H1 (cell line): Measurements from ENCODE around the gene TTBK1.

ENCODE experiments used
- ASH2L ChIP-seq: fragments of 200-600, 300-600 bp; sonication (generic); IDR thresholded peaks from one replicate; pipeline ENCODE4 v1.7.1; 2017; ENCODE audit warnings: low read length
- CBX8 ChIP-seq: fragments of 300-800, 300-1000 bp; sonication (generic); IDR thresholded peaks from 2 replicates; pipeline ENCODE4 v1.7.1; 2016; ENCODE audit warnings: low read depth, low read length, borderline replicate concordance
- EZH2 ChIP-seq: fragments of 200-600 bp; sonication (generic); IDR thresholded peaks from 2 replicates; pipeline ENCODE4 v1.7.1; 2012; ENCODE audit warnings: low read depth, mild to moderate bottlenecking, moderate library complexity, low read length, inconsistent platforms; ENCODE audit not compliant: severe bottlenecking
- GTF2F1 ChIP-seq: IDR thresholded peaks from 2 replicates; pipeline ENCODE4 v1.6.1; 2012; ENCODE audit warnings: low read depth, low read length, improper control_type of control experiment, borderline replicate concordance
- HDAC2 ChIP-seq, 2 experiments: fragments of 300-600 bp in 1 of 2; sonication (generic) in 1 of 2; IDR thresholded peaks; 2 replicates each; pipeline ENCODE4 v1.6.1; 2011 to 2012; ENCODE audit warnings: low read depth in 2 of 2, low read length in 2 of 2, mild to moderate bottlenecking in 2 of 2, moderate library complexity in 2 of 2, borderline replicate concordance in 1 of 2, inconsistent platforms in 1 of 2
- POLR2AphosphoS5 ChIP-seq: IDR thresholded peaks from 2 replicates; pipeline ENCODE4 v1.6.1; 2011; ENCODE audit warnings: low read depth, low read length
- RAD21 ChIP-seq, 2 experiments: IDR thresholded peaks in 1 of 2; conservative IDR thresholded peaks in 1 of 2; 2 replicates each; pipeline ENCODE4 v1.6.1; 2011; ENCODE audit warnings: low read depth in 2 of 2, low read length in 2 of 2, improper control_type of control experiment in 1 of 2, inconsistent platforms in 1 of 2, mild to moderate bottlenecking in 1 of 2, moderate library complexity in 1 of 2
- RNF2 ChIP-seq: fragments of 200-900, 300-1000 bp; sonication (generic); IDR thresholded peaks from 2 replicates; pipeline ENCODE4 v1.7.1; 2016; ENCODE audit warnings: borderline replicate concordance, low read depth, mild to moderate bottlenecking, antibody characterized with exemption, low read length; ENCODE audit not compliant: poor library complexity, severe bottlenecking; ENCODE audit errors: missing control alignments
- SAP30 ChIP-seq: fragments of 300-600 bp; sonication (generic); IDR thresholded peaks from 2 replicates; pipeline ENCODE4 v1.7.1; 2012; ENCODE audit warnings: low read length, moderate library complexity, mild to moderate bottlenecking, inconsistent platforms; ENCODE audit not compliant: insufficient read depth, insufficient replicate concordance
- SIN3A ChIP-seq, 2 experiments: IDR thresholded peaks in 1 of 2; conservative IDR thresholded peaks in 1 of 2; 2 replicates each; pipeline ENCODE4 v1.6.1; 2011 to 2012; ENCODE audit warnings: low read length in 2 of 2, improper control_type of control experiment in 1 of 2, low read depth in 1 of 2, mild to moderate bottlenecking in 1 of 2
- SP4 ChIP-seq: IDR thresholded peaks from 2 replicates; pipeline ENCODE4 v1.6.1; 2012; ENCODE audit warnings: low read length, inconsistent platforms
- SRF ChIP-seq: IDR thresholded peaks from 2 replicates; pipeline ENCODE4 v1.6.1; 2011; ENCODE audit warnings: mild to moderate bottlenecking, low read depth, low read length, moderate library complexity
- TF ChIP-seq, protein P1 (sequence below), 3 experiments: IDR thresholded peaks; 1 replicate in 2 of 3; 2 replicates in 1 of 3; pipeline versions ENCODE4 v1.5.1 to v1.6.1; 2011; ENCODE audit warnings: low read length in 3 of 3, mild to moderate bottlenecking in 3 of 3, inconsistent platforms in 2 of 3, low read depth in 1 of 3, moderate library complexity in 1 of 3; ENCODE audit not compliant: insufficient read depth in 1 of 3; ENCODE audit errors: control extremely low read depth in 1 of 3
- TF ChIP-seq, protein P2 (sequence below): IDR thresholded peaks from 2 replicates; pipeline ENCODE4 v1.6.1; 2012; ENCODE audit warnings: inconsistent platforms

DNA sequence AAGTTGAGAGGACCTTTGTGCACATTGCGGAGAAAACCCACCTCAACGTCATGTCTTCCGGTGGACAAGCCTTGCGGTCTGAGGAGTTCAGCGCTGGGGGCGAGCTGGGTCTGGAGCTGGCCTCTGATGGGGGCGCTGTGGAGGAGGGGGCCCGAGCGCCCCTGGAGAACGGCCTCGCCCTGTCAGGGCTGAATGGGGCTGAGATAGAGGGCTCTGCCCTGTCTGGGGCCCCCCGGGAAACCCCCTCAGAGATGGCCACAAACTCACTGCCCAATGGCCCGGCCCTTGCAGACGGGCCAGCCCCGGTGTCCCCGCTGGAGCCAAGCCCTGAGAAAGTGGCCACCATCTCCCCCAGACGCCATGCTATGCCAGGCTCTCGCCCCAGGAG is 40.2 kb downstream of the TTBK1 start:
- TF ChIP-seq RAD21 (IDR thresholded peaks at IDR 0.05 in 1 of 2, conservative IDR thresholded peaks at IDR 0.05 in 1 of 2; ENCODE audit: low read depth in 2 of 2, low read length in 2 of 2) (no peak), SIN3A (conservative IDR thresholded peaks at IDR 0.05 in 1 of 2, IDR thresholded peaks at IDR 0.05 in 1 of 2; ENCODE audit: low read depth in 1 of 2, low read length in 2 of 2) (no peak), CBX8 (no peak), EZH2 (no peak), POLR2AphosphoS5 (no peak), HDAC2 (IDR thresholded peaks at IDR 0.05; ENCODE audit: borderline replicate concordance in 1 of 2, low read depth in 2 of 2, low read length in 2 of 2) (no peak), RNF2 (no peak), SP4 (no peak), ASH2L (no peak), SAP30 (no peak), SRF (no peak), GTF2F1 (no peak)
- TF ChIP-seq, protein P1, sequence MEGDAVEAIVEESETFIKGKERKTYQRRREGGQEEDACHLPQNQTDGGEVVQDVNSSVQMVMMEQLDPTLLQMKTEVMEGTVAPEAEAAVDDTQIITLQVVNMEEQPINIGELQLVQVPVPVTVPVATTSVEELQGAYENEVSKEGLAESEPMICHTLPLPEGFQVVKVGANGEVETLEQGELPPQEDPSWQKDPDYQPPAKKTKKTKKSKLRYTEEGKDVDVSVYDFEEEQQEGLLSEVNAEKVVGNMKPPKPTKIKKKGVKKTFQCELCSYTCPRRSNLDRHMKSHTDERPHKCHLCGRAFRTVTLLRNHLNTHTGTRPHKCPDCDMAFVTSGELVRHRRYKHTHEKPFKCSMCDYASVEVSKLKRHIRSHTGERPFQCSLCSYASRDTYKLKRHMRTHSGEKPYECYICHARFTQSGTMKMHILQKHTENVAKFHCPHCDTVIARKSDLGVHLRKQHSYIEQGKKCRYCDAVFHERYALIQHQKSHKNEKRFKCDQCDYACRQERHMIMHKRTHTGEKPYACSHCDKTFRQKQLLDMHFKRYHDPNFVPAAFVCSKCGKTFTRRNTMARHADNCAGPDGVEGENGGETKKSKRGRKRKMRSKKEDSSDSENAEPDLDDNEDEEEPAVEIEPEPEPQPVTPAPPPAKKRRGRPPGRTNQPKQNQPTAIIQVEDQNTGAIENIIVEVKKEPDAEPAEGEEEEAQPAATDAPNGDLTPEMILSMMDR (IDR thresholded peaks at IDR 0.05; ENCODE audit: control extremely low read depth in 1 of 3, insufficient read depth in 1 of 3, low read depth in 1 of 3, low read length in 3 of 3) = no peak
- TF ChIP-seq, protein P2, sequence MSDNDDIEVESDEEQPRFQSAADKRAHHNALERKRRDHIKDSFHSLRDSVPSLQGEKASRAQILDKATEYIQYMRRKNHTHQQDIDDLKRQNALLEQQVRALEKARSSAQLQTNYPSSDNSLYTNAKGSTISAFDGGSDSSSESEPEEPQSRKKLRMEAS = no peak
